ENCODE results near the gene FGF6.

FGF6 gene

DNA sequence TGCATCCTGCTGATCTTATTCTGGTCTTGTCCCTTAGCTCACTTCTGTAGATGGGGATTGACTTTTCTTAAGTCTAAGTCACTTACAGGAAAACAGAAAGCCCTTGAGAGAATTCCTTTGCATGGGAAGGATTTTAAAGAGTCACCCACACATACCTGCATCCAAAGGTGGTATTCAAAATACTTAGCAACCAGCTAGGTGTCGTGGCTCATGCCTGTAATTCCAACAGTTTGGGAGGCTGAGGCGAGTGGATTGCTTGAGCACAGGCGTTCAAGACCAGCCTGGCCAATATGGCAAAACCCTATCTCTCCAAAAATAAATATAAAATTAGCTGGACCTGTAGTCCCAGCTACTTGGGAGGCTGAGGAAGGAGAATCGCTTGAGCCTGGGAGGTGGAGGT is 14.2 kb downstream of the FGF6 start:
- Histone ChIP-seq H3K79me2 (ENCODE audit: insufficient read depth, low read length) (no peaks in the 10 kb centered on the region), H3K9me2 (ENCODE audit: low read depth, low read length) (no peaks in the 10 kb centered on the region), H3K27me3 (ENCODE audit: insufficient read depth, low read length) (no peaks in the 10 kb centered on the region; the same call in 1 of the 2 replicates), H3K36me3 (ENCODE audit: insufficient read depth, low read length) (no peaks in the 10 kb centered on the region), H3K9me3 (ENCODE audit: low read length) (no peaks in the 10 kb centered on the region), H4K20me1 (ENCODE audit: insufficient read depth, low read length) (no peaks in the 10 kb centered on the region), H3K4me1 (ENCODE audit: insufficient read depth, low read length, severe bottlenecking) (no peaks in the 10 kb centered on the region), H3F3A (ENCODE audit: insufficient read depth, low read length) (no peaks in the 10 kb centered on the region), H2AFZ (ENCODE audit: low read length) (no peak overlapping the region), H3K4me2 (ENCODE audit: low read length) (no peak overlapping the region), H3K9ac (ENCODE audit: low read length) (no peak overlapping the region), H3K27ac (ENCODE audit: low read depth, low read length, poor library complexity, severe bottlenecking) (no peak overlapping the region), H3K4me3 (ENCODE audit: low read depth, low read length, poor library complexity, severe bottlenecking) (no peak overlapping the region)
- TF ChIP-seq, protein P1, sequence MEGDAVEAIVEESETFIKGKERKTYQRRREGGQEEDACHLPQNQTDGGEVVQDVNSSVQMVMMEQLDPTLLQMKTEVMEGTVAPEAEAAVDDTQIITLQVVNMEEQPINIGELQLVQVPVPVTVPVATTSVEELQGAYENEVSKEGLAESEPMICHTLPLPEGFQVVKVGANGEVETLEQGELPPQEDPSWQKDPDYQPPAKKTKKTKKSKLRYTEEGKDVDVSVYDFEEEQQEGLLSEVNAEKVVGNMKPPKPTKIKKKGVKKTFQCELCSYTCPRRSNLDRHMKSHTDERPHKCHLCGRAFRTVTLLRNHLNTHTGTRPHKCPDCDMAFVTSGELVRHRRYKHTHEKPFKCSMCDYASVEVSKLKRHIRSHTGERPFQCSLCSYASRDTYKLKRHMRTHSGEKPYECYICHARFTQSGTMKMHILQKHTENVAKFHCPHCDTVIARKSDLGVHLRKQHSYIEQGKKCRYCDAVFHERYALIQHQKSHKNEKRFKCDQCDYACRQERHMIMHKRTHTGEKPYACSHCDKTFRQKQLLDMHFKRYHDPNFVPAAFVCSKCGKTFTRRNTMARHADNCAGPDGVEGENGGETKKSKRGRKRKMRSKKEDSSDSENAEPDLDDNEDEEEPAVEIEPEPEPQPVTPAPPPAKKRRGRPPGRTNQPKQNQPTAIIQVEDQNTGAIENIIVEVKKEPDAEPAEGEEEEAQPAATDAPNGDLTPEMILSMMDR (IDR thresholded peaks at IDR 0.05; ENCODE audit: low read length): no peak
- TF ChIP-seq EZH2 (IDR thresholded peaks at IDR 0.05; ENCODE audit: borderline replicate concordance, low read length): no peak

DNA sequence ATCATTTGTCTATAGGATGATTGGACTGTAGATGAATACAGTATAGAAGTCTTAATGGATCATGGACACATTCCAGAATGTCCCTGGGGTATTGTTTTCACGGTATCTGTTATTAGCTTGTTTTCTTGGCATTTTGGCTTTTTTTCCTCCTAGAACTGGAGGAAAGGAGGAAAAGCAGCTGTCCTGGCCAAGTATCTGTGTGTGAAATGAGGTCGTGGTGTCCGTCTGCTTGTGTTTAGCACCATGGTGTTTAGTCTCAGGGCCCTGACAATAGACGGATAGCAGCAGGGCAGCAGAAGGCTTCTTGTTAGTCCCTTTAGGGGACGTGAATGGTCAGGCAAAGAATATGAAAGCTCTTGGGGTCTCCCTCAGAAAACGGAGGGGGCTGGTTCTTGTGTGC is 21.2 kb downstream of the FGF6 start:
- Histone ChIP-seq H3K9ac (ENCODE audit: low read length) (no peak overlapping the region), H3K4me1 (ENCODE audit: insufficient read depth, low read length, severe bottlenecking) (no peaks in the 10 kb centered on the region), H3K27me3 (ENCODE audit: insufficient read depth, low read length) (no peaks in the 10 kb centered on the region), H2AFZ (ENCODE audit: low read length) (no peak overlapping the region), H4K20me1 (ENCODE audit: insufficient read depth, low read length) (no peaks in the 10 kb centered on the region), H3F3A (ENCODE audit: insufficient read depth, low read length) (no peaks in the 10 kb centered on the region), H3K4me3 (ENCODE audit: low read depth, low read length, poor library complexity, severe bottlenecking) (no peak overlapping the region), H3K4me2 (ENCODE audit: low read length) (no peak overlapping the region), H3K9me2 (ENCODE audit: low read depth, low read length) (no peaks in the 10 kb centered on the region), H3K27ac (ENCODE audit: low read depth, low read length, poor library complexity, severe bottlenecking) (no peak overlapping the region), H3K79me2 (ENCODE audit: insufficient read depth, low read length) (no peaks in the 10 kb centered on the region), H3K36me3 (ENCODE audit: insufficient read depth, low read length) (no peaks in the 10 kb centered on the region), H3K9me3 (ENCODE audit: low read length) (no peaks in the 10 kb centered on the region)
- TF ChIP-seq EZH2 (IDR thresholded peaks at IDR 0.05; ENCODE audit: borderline replicate concordance, low read length): no peak
- TF ChIP-seq, protein P1 (IDR thresholded peaks at IDR 0.05; ENCODE audit: low read length): no peak

DNA sequence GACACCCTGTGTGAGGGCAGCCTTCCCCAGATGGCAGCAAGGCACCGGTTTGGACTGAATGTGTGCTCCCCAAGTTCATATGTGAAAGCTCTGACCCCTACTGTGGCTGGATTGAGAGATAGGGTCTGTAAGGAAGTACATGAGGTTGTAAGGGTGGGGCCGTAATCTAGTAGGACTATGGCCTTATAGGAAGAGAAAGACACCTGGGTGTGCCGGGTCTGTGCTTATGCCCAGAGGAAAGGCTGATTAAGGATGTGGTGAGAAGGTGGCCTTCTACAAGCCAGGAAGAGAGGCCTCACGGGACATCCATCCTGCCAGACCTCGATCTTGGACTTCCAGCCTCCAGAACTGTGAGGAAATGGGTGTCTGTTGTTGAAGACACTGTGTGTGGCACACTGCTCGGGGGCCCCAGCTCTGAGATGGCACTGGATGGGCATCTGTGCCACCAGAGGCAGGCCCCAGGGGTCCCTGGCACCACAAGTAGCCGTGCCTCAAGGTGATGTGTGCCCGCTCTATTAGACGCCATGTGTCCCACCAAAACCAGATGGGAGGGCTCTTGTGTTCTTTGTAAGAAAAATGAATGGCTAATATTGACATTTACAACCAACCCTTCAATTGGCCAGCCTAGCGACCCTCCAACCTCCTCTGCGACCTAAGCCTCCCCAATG is 22.0 kb downstream of the FGF6 start:
- Histone ChIP-seq H3K4me1 (ENCODE audit: insufficient read depth, low read length, severe bottlenecking) (no peaks in the 10 kb centered on the region), H3K9ac (ENCODE audit: low read length) (no peak overlapping the region), H3K27ac (ENCODE audit: low read depth, low read length, poor library complexity, severe bottlenecking) (no peak overlapping the region), H3K36me3 (ENCODE audit: insufficient read depth, low read length) (no peaks in the 10 kb centered on the region), H3F3A (ENCODE audit: insufficient read depth, low read length) (no peaks in the 10 kb centered on the region), H3K79me2 (ENCODE audit: insufficient read depth, low read length) (no peaks in the 10 kb centered on the region), H3K27me3 (ENCODE audit: insufficient read depth, low read length) (no peaks in the 10 kb centered on the region), H2AFZ (ENCODE audit: low read length) (no peak overlapping the region), H3K9me3 (ENCODE audit: low read length) (no peaks in the 10 kb centered on the region), H3K4me3 (ENCODE audit: low read depth, low read length, poor library complexity, severe bottlenecking) (no peak overlapping the region), H4K20me1 (ENCODE audit: insufficient read depth, low read length) (no peaks in the 10 kb centered on the region), H3K4me2 (ENCODE audit: low read length) (no peak overlapping the region), H3K9me2 (ENCODE audit: low read depth, low read length) (no peaks in the 10 kb centered on the region)
- no peak for TF ChIP-seq EZH2 (IDR thresholded peaks at IDR 0.05; ENCODE audit: borderline replicate concordance, low read length)
- TF ChIP-seq, protein P1 (IDR thresholded peaks at IDR 0.05; ENCODE audit: low read length): no peak

Measured in OCI-LY1 (cell line).